CD14-positive monocyte (primary cell): ENCODE measurements around the gene CPE. TPM values are rescaled to one million over a fixed set of nuclear protein-coding genes. Genes with fewer than 3 reads are reported as not detected.

ENCODE experiments used
- DNase-seq, 3 donors: peaks; one replicate each; pipeline ENCODE4 v3.0.0-alpha.2; 2011 to 2022
- H2AFZ ChIP-seq: 2 replicates; pipeline ENCODE4 v1.6.0; 2012; ENCODE audit warnings: mild to moderate bottlenecking, low read depth, low read length, inconsistent platforms; ENCODE audit not compliant: insufficient read depth, poor library complexity, severe bottlenecking
- H3K27ac ChIP-seq, 2 donors: 1 replicate in 1 of 2; 2 replicates in 1 of 2; pipeline ENCODE4 v1.5.1; 2012 to 2013; ENCODE audit warnings: low read length in 2 of 2, control low read depth in 1 of 2, inconsistent platforms in 1 of 2, low read depth in 1 of 2, mild to moderate bottlenecking in 1 of 2
- H3K27me3 ChIP-seq, 2 donors: one replicate each; pipeline versions ENCODE4 v1.6.0 to v1.6.1; 2011 to 2013; ENCODE audit warnings: low read length in 2 of 2; ENCODE audit not compliant: control insufficient read depth in 2 of 2, insufficient read depth in 2 of 2
- H3K36me3 ChIP-seq, 2 donors: replicated peaks in 1 of 2; 1 replicate in 1 of 2; 2 replicates in 1 of 2; pipeline versions ENCODE4 v1.5.1 to v1.6.1; 2012 to 2013; ENCODE audit warnings: low read length in 2 of 2, control low read depth in 1 of 2, inconsistent platforms in 1 of 2, mild to moderate bottlenecking in 1 of 2; ENCODE audit not compliant: insufficient read depth in 2 of 2, control insufficient read depth in 1 of 2
- H3K4me1 ChIP-seq, 2 donors: 1 replicate in 1 of 2; 2 replicates in 1 of 2; pipeline versions ENCODE4 v1.5.1 to v1.6.1; 2012 to 2013; ENCODE audit warnings: low read length in 2 of 2, control low read depth in 1 of 2, inconsistent platforms in 1 of 2, mild to moderate bottlenecking in 1 of 2, moderate library complexity in 1 of 2; ENCODE audit not compliant: insufficient read depth in 2 of 2, control insufficient read depth in 1 of 2
- H3K4me2 ChIP-seq: replicated peaks from 2 replicates; pipeline ENCODE3; 2012; ENCODE audit warnings: low read length, moderate library complexity, mild to moderate bottlenecking; ENCODE audit not compliant: poor library complexity, severe bottlenecking; ENCODE audit errors: extremely low read depth
- H3K4me3 ChIP-seq, 3 experiments: fragments of 200-600 bp in 1 of 3; sonication (generic) in 1 of 3; replicated peaks in 1 of 3; 1 replicate in 2 of 3; 2 replicates in 1 of 3; pipeline ENCODE4 v1.5.1; 2011 to 2013; ENCODE audit warnings: low read length in 3 of 3, mild to moderate bottlenecking in 3 of 3, control low read depth in 2 of 3, low read depth in 2 of 3, inconsistent platforms in 1 of 3, moderate library complexity in 1 of 3
- H3K79me2 ChIP-seq: 2 replicates; pipeline ENCODE4 v1.6.0; 2012; ENCODE audit warnings: mild to moderate bottlenecking, control low read depth, inconsistent platforms, low read length, moderate library complexity; ENCODE audit not compliant: insufficient read depth
- H3K9ac ChIP-seq: 2 replicates; pipeline ENCODE4 v1.6.0; 2017; ENCODE audit warnings: low read length, mild to moderate bottlenecking; ENCODE audit not compliant: insufficient read depth, poor library complexity, severe bottlenecking
- H3K9me3 ChIP-seq, 2 donors: replicated peaks in 1 of 2; 1 replicate in 1 of 2; 2 replicates in 1 of 2; pipeline versions ENCODE4 v1.5.1 to v1.6.1; 2012 to 2013; ENCODE audit warnings: low read length in 2 of 2, control low read depth in 1 of 2; ENCODE audit not compliant: control insufficient read depth in 1 of 2, insufficient read depth in 1 of 2
- H4K20me1 ChIP-seq: 2 replicates; pipeline ENCODE4 v1.6.0; 2012; ENCODE audit warnings: mild to moderate bottlenecking, low read length, control low read depth, moderate library complexity; ENCODE audit not compliant: insufficient read depth
- H3K27ac Mint-ChIP-seq, 7 donors: one replicate each; pipeline ENCODE4 v1.8.0; 2020; ENCODE audit warnings: mild to moderate bottlenecking in 7 of 7, mixed read lengths in 7 of 7, moderate library complexity in 6 of 7, inconsistent platforms in 2 of 7
- H3K27me3 Mint-ChIP-seq, 3 donors: one replicate each; pipeline ENCODE4 v1.8.0; 2021 to 2022; ENCODE audit warnings: low read depth in 3 of 3, mild to moderate bottlenecking in 3 of 3, mixed read lengths in 3 of 3, moderate library complexity in 3 of 3, inconsistent platforms in 1 of 3
- H3K36me3 Mint-ChIP-seq, 2 donors: one replicate each; pipeline ENCODE4 v1.8.0; 2020; ENCODE audit warnings: mixed read lengths in 2 of 2, inconsistent platforms in 1 of 2, mild to moderate bottlenecking in 1 of 2
- H3K4me1 Mint-ChIP-seq: one replicate; pipeline ENCODE4 v1.8.0; 2020; ENCODE audit warnings: mild to moderate bottlenecking, mixed read lengths
- H3K4me3 Mint-ChIP-seq, 2 donors: one replicate each; pipeline ENCODE4 v1.8.0; 2020; ENCODE audit warnings: mild to moderate bottlenecking in 2 of 2, mixed read lengths in 2 of 2, moderate library complexity in 1 of 2
- H3K9me3 Mint-ChIP-seq, 7 donors: one replicate each; pipeline ENCODE4 v1.8.0; 2020 to 2022; ENCODE audit warnings: mixed read lengths in 7 of 7, mild to moderate bottlenecking in 6 of 7, moderate library complexity in 6 of 7, inconsistent platforms in 2 of 7
- CTCF ChIP-seq: fragments of 200-600 bp; IDR thresholded peaks from one replicate; pipeline ENCODE4 v1.8.0; 2022; ENCODE audit warnings: antibody characterized with exemption, mild to moderate bottlenecking
- WGBS: methylation state at CpG from one replicate; pipeline ENCODE4 v1.1.5; 2013; ENCODE audit warnings: missing lambda C conversion rate; ENCODE audit not compliant: insufficient coverage; 5-methylcytosine and 5-hydroxymethylcytosine counted together
- intact Hi-C, 2 donors: fragments of 100-400 bp; cut with micrococcal nuclease; formaldehyde crosslinking; loops; one replicate each; pipeline versions ENCODE4 v1.15.0 to v1.15.1; 2023
- polyA plus RNA-seq, 3 donors: library from polyadenylated mRNA; depleted of rRNA in 1 of 3; unstranded in 2 of 3; stranded (reverse) in 1 of 3; fragments of 300-500 nt in 2 of 3; fragments of >200 nt in 1 of 3; fragmentation: Illumina TruSeq in 2 of 3; gene quantifications; 1 replicate in 2 of 3; 2 replicates in 1 of 3; pipeline ENCODE4 v1.2.3, GENCODE V29; 2012 to 2021

The CPE gene
- polyA plus RNA-seq, 3 donors: 0.09 to 0.13 TPM; not detected in 1

DNA sequence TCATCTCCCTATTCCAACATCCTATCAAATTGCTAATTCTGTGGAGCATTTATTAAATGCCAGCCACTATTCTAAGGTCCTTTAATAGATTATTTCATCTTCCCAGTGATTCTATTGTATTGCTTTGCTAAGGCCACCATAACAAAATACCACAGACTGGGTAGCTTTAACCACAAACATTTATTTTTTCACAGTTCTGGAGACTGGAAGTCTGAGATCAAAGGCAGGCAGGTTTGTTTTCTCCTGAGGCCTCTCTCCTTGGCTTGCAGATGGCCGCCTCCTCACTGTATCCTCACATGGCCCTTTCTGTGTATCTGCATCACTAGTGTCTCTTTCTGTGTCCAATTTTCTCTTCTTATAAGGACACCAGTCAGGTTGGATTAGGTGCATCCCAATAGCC is 64.5 kb downstream of the CPE start:
- DNase-seq: no peak
- H2AFZ ChIP-seq: no peak overlapping the region
- peaks cover 0 to 2% of the 10 kb centered on the region in 2 donors for H3K27me3 ChIP-seq
- no peaks in the 10 kb centered on the region for H3K9me3 ChIP-seq
- WGBS: 88% methylated on average over 1 of the region's 1 CpG
- no peaks in the 10 kb centered on the region for H4K20me1 ChIP-seq
- H3K4me1 Mint-ChIP-seq: no peaks in the 10 kb centered on the region
- H3K36me3 Mint-ChIP-seq: no peaks in the 10 kb centered on the region
- H3K27ac Mint-ChIP-seq: no peak overlapping the region
- H3K27ac ChIP-seq: no peak overlapping the region
- no peak overlapping the region for H3K4me3 Mint-ChIP-seq
- H3K9ac ChIP-seq: no peak overlapping the region
- H3K9me3 Mint-ChIP-seq: peaks cover 0 to 7% (median 0%) of the 10 kb centered on the region in 7 donors
- TF ChIP-seq CTCF: no peak
- H3K36me3 ChIP-seq: no peaks in the 10 kb centered on the region
- no peaks in the 10 kb centered on the region for H3K79me2 ChIP-seq
- peaks cover 0 to 2% (median 2%) of the 10 kb centered on the region in 3 donors for H3K27me3 Mint-ChIP-seq
- H3K4me1 ChIP-seq: no peaks in the 10 kb centered on the region
- no peak overlapping the region for H3K4me3 ChIP-seq
- intact Hi-C loops: no loop called here
- H3K4me2 ChIP-seq: no peak overlapping the region

- Histone ChIP-seq H3K27ac (no peak overlapping the region), H3K4me1 (no peaks in the 10 kb centered on the region), H3K27me3 (no peaks in the 10 kb centered on the region), H2AFZ (no peak overlapping the region), H3K4me3 (no peak overlapping the region), H3K9ac (no peak overlapping the region), H3K79me2 (no peaks in the 10 kb centered on the region), H3K36me3 (no peaks in the 10 kb centered on the region), H3K9me3 (no peaks in the 10 kb centered on the region), H3K4me2 (no peak overlapping the region), H4K20me1 (no peaks in the 10 kb centered on the region)
- no peak overlapping the region for H3K4me3 Mint-ChIP-seq
- no peaks in the 10 kb centered on the region for H3K4me1 Mint-ChIP-seq
- TF ChIP-seq CTCF: no peak
- intact Hi-C loops: no loop called here
- 100% methylated on average over 1 of the region's 4 CpGs for WGBS
- DNase-seq: no peak
- no peaks in the 10 kb centered on the region for H3K36me3 Mint-ChIP-seq
- H3K27ac Mint-ChIP-seq: no peak overlapping the region
- peaks cover 0 to 3% (median 0%) of the 10 kb centered on the region in 3 donors for H3K27me3 Mint-ChIP-seq
- H3K9me3 Mint-ChIP-seq: peaks cover 0 to 8% (median 0%) of the 10 kb centered on the region in 7 donors
These were observed 69.9 kb downstream of the CPE start for GRCh38 chr4:165448700-165449099.
